Left lung (tissue), 10 donors: ENCODE measurements around the gene ARFGAP1. TPM values are rescaled to one million over a fixed set of nuclear protein-coding genes. Genes with fewer than 3 reads are reported as not detected.
A peak's percentile ranks its signal among the peaks of the same experiment; 100 is the strongest.

Experiments used
- ATAC-seq: fragments of 200-7000 bp; cut with Tn5 transposase; one replicate; pipeline ENCODE4 v1.9.1; 2020; ENCODE audit warnings: moderate library complexity
- DNase-seq, 4 donors: peaks; one replicate each; pipeline ENCODE4 v3.0.0-alpha.2; 2013 to 2020
- H3K27ac ChIP-seq, 2 donors: fragments of 200-600 bp; sonication (generic) in 1 of 2; one replicate each; pipeline versions ENCODE4 v1.5.0 to v1.8.0; 2020 to 2021
- H3K27me3 ChIP-seq, 2 donors: fragments of 200-600 bp; sonication (generic) in 1 of 2; one replicate each; pipeline versions ENCODE4 v1.5.0 to v1.8.0; 2020 to 2021
- H3K36me3 ChIP-seq, 2 donors: fragments of 200-600 bp; sonication (generic) in 1 of 2; one replicate each; pipeline versions ENCODE4 v1.5.0 to v1.8.0; 2020 to 2021
- H3K4me1 ChIP-seq, 2 donors: fragments of 200-600 bp; one replicate each; pipeline ENCODE4 v1.8.0; 2021
- H3K4me3 ChIP-seq, 2 donors: fragments of 200-600 bp; sonication (generic) in 1 of 2; one replicate each; pipeline versions ENCODE4 v1.5.0 to v1.8.0; 2020 to 2021; ENCODE audit warnings: mild to moderate bottlenecking in 1 of 2
- H3K9me3 ChIP-seq, 2 donors: fragments of 200-600 bp; sonication (generic) in 1 of 2; one replicate each; pipeline versions ENCODE4 v1.5.0 to v1.8.0; 2020 to 2021
- intact Hi-C, 2 donors: fragments of 100-400 bp; cut with DNase I; formaldehyde crosslinking; loops; one replicate each; pipeline versions ENCODE4 v1.11.2 to v1.14.2; 2022
- polyA plus RNA-seq, 6 donors: library from polyadenylated mRNA; unstranded; fragments of 120-200 nt; gene quantifications; one replicate each; pipeline ENCODE4 v1.2.1, GENCODE V29; 2013; ENCODE audit not compliant: insufficient read length in 6 of 6
- total RNA-seq, 2 donors: library from RNA; stranded (reverse); fragmentation: NEBNext Ultra II Directional; extraction: Animal tissue kit (Norgen Biotek cat#: 25700); gene quantifications; one replicate each; pipeline ENCODE4 v1.2.1, GENCODE V29; 2021
- TF ChIP-seq, protein P1 (sequence below), 2 donors: fragments of 200-600 bp; sonication (generic) in 1 of 2; IDR thresholded peaks; one replicate each; pipeline versions ENCODE4 v1.5.0 to v1.8.0; 2021; ENCODE audit warnings: antibody characterized with exemption in 2 of 2
- donor health status: DM: no; HTN: yes; CAD: no.
- donor health status: DM: no; HTN: no; CAD: no.

The ARFGAP1 gene
- total and polyA plus RNA-seq, 8 donors = 53.1 to 87.5 (median 70.2) TPM

DNA sequence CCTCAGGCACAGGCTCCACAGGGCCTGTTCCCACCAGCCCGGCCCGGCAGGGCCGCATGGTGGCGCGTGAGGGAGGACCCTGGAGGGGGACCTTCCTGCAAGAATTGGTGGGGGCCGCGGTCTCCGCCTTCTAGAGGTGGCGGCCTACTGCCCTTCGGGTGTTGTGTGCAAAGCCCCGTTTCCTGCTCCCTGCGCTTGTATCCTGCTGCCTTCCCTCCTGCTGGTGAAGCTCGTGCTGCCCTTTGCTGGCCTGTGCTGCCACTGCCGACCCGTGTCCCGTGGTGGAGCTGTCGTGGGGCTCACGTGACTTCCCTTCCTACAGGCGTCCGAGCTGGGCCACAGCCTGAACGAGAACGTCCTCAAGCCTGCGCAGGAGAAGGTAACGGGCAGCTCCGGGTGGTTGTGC lies 11.9 kb downstream of the ARFGAP1 start:
- intact Hi-C loops = no loop called here
- Histone ChIP-seq H3K36me3 (peaks cover 0 to 100% of the 10 kb centered on the region in 2 donors), H3K4me1 (no peaks in the 10 kb centered on the region), H3K27ac (no peak overlapping the region), H3K27me3 (no peaks in the 10 kb centered on the region), H3K9me3 (no peaks in the 10 kb centered on the region), H3K4me3 (no peak overlapping the region)
- DNase-seq (peak in 1 of 4 donors; percentile 74), ATAC-seq (no peak)
- TF ChIP-seq, protein P1, sequence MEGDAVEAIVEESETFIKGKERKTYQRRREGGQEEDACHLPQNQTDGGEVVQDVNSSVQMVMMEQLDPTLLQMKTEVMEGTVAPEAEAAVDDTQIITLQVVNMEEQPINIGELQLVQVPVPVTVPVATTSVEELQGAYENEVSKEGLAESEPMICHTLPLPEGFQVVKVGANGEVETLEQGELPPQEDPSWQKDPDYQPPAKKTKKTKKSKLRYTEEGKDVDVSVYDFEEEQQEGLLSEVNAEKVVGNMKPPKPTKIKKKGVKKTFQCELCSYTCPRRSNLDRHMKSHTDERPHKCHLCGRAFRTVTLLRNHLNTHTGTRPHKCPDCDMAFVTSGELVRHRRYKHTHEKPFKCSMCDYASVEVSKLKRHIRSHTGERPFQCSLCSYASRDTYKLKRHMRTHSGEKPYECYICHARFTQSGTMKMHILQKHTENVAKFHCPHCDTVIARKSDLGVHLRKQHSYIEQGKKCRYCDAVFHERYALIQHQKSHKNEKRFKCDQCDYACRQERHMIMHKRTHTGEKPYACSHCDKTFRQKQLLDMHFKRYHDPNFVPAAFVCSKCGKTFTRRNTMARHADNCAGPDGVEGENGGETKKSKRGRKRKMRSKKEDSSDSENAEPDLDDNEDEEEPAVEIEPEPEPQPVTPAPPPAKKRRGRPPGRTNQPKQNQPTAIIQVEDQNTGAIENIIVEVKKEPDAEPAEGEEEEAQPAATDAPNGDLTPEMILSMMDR (IDR thresholded peaks at IDR 0.05) = no peak

DNA sequence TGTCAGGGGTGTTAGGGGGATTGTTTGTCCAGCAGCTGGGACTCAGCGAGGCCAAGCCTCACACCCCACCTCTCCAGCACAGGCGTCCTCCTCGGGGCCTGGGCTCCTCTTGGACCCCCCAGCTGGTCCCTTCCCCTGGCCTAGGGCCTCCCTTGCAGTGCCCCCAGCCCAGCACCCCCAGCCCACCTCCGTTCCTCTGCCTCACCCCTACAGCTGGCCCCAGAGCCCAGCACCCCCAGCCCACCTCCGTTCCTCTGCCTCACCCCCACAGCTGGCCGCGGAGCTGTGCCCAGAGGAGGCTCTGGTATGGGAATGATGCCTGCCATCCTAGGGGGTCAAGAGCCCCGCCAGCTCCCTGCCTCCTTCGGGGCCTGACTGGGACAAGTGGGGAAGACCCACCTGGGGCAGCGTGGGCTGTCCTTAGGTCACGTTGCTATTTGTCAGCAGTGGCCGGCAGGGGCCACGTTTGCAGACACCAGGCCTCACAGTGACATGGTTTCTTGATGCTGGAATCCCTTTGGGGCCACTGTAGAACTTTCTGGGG lies 12.4 kb downstream of the ARFGAP1 start:
- Histone ChIP-seq H3K4me3 (no peak overlapping the region), H3K27me3 (no peaks in the 10 kb centered on the region), H3K27ac (no peak overlapping the region), H3K4me1 (no peaks in the 10 kb centered on the region), H3K36me3 (peaks cover 0 to 100% of the 10 kb centered on the region in 2 donors), H3K9me3 (no peaks in the 10 kb centered on the region)
- TF ChIP-seq, protein P1 (IDR thresholded peaks at IDR 0.05) = no peak
- DNase-seq = peak in 1 of 4 donors; percentile 73
- ATAC-seq = no peak
- intact Hi-C loops = no loop called here

DNA sequence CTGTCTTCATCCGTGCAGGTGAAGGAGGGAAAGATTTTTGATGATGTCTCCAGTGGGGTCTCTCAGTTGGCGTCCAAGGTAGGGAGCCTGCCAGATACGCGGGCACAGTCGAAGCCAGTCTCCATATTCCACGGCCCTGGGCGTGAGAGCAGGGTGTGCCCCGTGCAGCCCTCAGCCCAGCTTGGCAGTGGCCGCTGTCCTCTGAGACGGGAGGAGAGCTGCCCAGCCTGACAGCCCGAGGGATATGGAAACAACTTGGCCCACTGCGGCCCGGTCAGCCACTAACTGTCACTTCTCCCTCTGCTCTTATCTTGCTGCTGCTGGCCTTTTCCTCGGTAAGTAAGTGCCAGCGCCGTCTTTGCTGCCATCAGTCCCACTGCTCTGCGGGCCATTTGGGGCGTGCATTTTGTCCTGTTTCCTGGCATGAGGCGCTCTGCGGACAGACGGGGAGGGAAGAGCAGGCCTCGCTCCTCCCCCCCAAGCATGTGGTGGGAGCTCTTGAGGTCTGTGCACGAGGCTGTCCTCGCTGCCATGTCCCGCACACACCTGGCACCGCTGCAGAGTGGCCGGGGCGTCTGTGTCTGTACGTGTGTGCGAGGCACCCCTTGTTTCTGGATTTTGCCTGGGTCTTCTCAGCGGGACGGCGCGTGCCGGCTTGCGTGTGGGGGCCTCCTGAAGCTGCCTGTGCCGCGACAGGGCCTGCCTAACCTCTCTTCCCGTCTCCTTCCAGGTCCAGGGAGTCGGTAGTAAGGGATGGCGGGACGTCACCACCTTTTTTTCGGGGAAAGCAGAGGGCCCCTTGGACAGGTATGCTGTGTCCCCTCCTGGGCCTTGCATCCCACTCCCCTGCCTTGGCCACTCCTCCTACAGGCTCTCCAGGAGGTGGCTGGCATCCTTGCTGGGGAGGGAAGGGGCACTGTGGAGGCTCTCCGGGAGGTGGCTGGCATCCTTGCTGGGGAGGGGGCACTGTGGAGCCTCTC lies 13.3 kb downstream of the ARFGAP1 start:
- Histone ChIP-seq H3K36me3 (peaks cover 0 to 91% of the 10 kb centered on the region in 2 donors), H3K27me3 (no peaks in the 10 kb centered on the region), H3K4me3 (no peak overlapping the region), H3K27ac (no peak overlapping the region), H3K9me3 (no peaks in the 10 kb centered on the region), H3K4me1 (no peaks in the 10 kb centered on the region)
- TF ChIP-seq, protein P1 (IDR thresholded peaks at IDR 0.05) = no peak
- intact Hi-C loops = no loop called here
- DNase-seq = peak in 1 of 4 donors; percentile 71
- ATAC-seq = no peak

DNA sequence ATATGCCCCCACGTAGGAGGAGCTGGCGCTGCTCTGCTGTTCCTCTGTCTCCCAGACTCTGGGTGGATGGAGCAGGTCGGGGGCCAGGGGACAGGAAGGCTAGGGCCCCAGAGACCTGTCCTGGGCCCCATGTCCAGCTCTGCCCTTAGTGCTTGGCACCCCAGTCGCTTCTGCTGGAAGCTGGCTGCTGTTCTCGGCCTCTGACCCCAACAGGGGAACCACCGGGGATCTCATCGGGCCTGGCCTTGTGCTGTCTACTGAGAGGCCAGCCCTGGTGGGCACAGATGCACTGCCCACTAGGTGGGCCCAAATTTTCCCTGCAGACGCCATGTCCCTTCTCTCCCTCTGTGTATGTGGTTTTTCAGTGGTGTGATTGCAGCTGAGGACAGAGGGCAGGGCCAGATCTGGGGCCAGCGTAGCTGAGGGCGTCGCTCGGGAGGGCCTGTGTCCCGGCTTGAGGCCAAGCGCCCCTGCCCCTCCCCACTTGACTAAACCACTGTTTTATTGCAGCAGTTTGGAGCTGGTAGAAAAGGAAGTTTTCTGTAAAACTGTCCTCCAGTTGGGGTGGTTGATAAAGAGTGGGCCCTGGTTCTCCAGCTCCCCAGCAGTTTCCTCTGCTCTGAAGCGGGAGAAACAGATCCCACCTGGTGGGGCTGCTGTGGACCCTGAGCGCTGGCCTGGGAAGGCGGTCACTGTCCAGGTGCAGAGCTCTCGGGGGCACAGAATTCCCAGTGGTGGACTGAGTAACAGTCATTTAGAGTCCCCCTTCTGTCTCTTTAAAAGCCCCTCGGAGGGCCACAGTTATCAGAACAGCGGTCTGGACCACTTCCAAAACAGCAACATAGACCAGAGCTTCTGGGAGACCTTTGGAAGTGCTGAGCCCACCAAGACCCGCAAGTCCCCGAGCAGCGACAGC lies 14.4 kb downstream of the ARFGAP1 start:
- Histone ChIP-seq H3K27me3 (peaks cover 0 to 2% of the 10 kb centered on the region in 2 donors), H3K4me3 (no peak overlapping the region), H3K4me1 (no peaks in the 10 kb centered on the region), H3K27ac (no peak overlapping the region), H3K9me3 (no peaks in the 10 kb centered on the region), H3K36me3 (peaks cover 0 to 80% of the 10 kb centered on the region in 2 donors)
- intact Hi-C loops = no loop called here
- DNase-seq = peak in 1 of 4 donors; percentile 47
- no peak for ATAC-seq
- TF ChIP-seq, protein P1 (IDR thresholded peaks at IDR 0.05) = no peak
